GM23338 (cell line): ENCODE data around the gene MICAL1. TPM values are rescaled to one million over a fixed set of nuclear protein-coding genes. Genes with fewer than 3 reads are reported as not detected.

Experiments used
- ATAC-seq: fragments of 200-7000 bp; cut with Tn5 transposase; 3 replicates; pipeline ENCODE4 v1.9.1; 2020
- DNase-seq: peaks from one replicate; pipeline ENCODE4 v3.0.0-alpha.2; 2015; ENCODE audit warnings: low spot score
- H2AFZ ChIP-seq: fragments of 200-600 bp; sonication (generic); 2 replicates; pipeline ENCODE4 v1.8.0; 2016; ENCODE audit warnings: antibody characterized with exemption, mild to moderate bottlenecking, moderate library complexity
- H3F3A ChIP-seq: fragments of 200-600 bp; sonication (generic); replicated peaks from 2 replicates; pipeline ENCODE4 v1.8.0; 2017; ENCODE audit warnings: antibody characterized with exemption, mixed run types, low read depth
- H3K27ac ChIP-seq: fragments of 200-600 bp; sonication (generic); 2 replicates; pipeline ENCODE4 v1.6.1; 2016; ENCODE audit warnings: low read depth
- H3K27me3 ChIP-seq: fragments of 200-600 bp; sonication (generic); 2 replicates; pipeline ENCODE4 v1.8.0; 2016; ENCODE audit warnings: mild to moderate bottlenecking, mixed run types, moderate library complexity; ENCODE audit not compliant: insufficient read depth
- H3K36me3 ChIP-seq: fragments of 200-600 bp; sonication (generic); 2 replicates; pipeline ENCODE4 v1.8.0; 2016; ENCODE audit warnings: mild to moderate bottlenecking; ENCODE audit not compliant: insufficient read depth
- H3K4me1 ChIP-seq: fragments of 200-600 bp; sonication (generic); 2 replicates; pipeline ENCODE4 v1.8.0; 2016; ENCODE audit warnings: mild to moderate bottlenecking, moderate library complexity; ENCODE audit not compliant: insufficient read depth
- H3K4me2 ChIP-seq: fragments of 200-600 bp; sonication (generic); 2 replicates; pipeline ENCODE4 v1.7.1; 2017; ENCODE audit warnings: mixed run types
- H3K4me3 ChIP-seq: fragments of 200-600 bp; sonication (generic); 2 replicates; pipeline ENCODE4 v1.6.1; 2016; ENCODE audit warnings: mixed run types
- H3K79me2 ChIP-seq: fragments of 200-600 bp; sonication (generic); replicated peaks from 2 replicates; pipeline ENCODE4 v1.8.0; 2017; ENCODE audit warnings: mild to moderate bottlenecking; ENCODE audit not compliant: insufficient read depth
- H3K9me2 ChIP-seq: fragments of 200-600 bp; sonication (generic); 2 replicates; pipeline ENCODE4 v1.8.0; 2017; ENCODE audit not compliant: insufficient read depth
- H4K20me1 ChIP-seq: fragments of 200-600 bp; sonication (generic); replicated peaks from 2 replicates; pipeline ENCODE4 v1.8.0; 2017; ENCODE audit warnings: mild to moderate bottlenecking; ENCODE audit not compliant: insufficient read depth
- H3K27ac Mint-ChIP-seq: 2 replicates; pipeline ENCODE4 v1.8.0; 2020; ENCODE audit warnings: inconsistent platforms, mild to moderate bottlenecking, moderate library complexity, mixed read lengths
- H3K27me3 Mint-ChIP-seq: 3 replicates; pipeline ENCODE4 v1.8.0; 2022; ENCODE audit warnings: low read depth, mild to moderate bottlenecking, moderate library complexity, mixed read lengths, inconsistent platforms; ENCODE audit not compliant: insufficient read depth, poor library complexity
- H3K36me3 Mint-ChIP-seq: 3 replicates; pipeline ENCODE4 v1.8.0; 2021; ENCODE audit warnings: low read depth, mild to moderate bottlenecking, inconsistent platforms, moderate library complexity, mixed read lengths
- H3K4me1 Mint-ChIP-seq: 3 replicates; pipeline ENCODE4 v1.8.0; 2020; ENCODE audit warnings: mild to moderate bottlenecking, inconsistent platforms, mixed read lengths
- H3K4me3 Mint-ChIP-seq: 3 replicates; pipeline ENCODE4 v1.8.0; 2021; ENCODE audit warnings: moderate library complexity, mild to moderate bottlenecking, inconsistent platforms, mixed read lengths
- H3K9me3 Mint-ChIP-seq: 3 replicates; pipeline ENCODE4 v1.8.0; 2020; ENCODE audit warnings: moderate library complexity, mild to moderate bottlenecking, inconsistent platforms, mixed read lengths
- JUNB ChIP-seq: IDR thresholded peaks from one replicate; pipeline ENCODE4 v1.6.1; 2016; ENCODE audit warnings: antibody characterized with exemption; ENCODE audit not compliant: unreplicated experiment
- POLR2AphosphoS5 ChIP-seq: IDR thresholded peaks from 2 replicates; pipeline ENCODE4 v1.6.1; 2016; ENCODE audit warnings: antibody characterized with exemption, low read depth
- STAT1 ChIP-seq: IDR thresholded peaks from one replicate; pipeline ENCODE4 v1.6.1; 2016; ENCODE audit warnings: antibody characterized with exemption; ENCODE audit not compliant: unreplicated experiment
- ZNF114 ChIP-seq: fragments of 250-450 bp; sonication (Bioruptor Pico); IDR thresholded peaks from 2 replicates; pipeline ENCODE4 v1.5.0; 2020; ENCODE audit warnings: mild to moderate bottlenecking, moderate library complexity
- polyA plus RNA-seq: library from polyadenylated mRNA; unstranded; fragments of >200 nt; fragmentation: Nextera tagmentation; extraction: Ambion mirVana; gene quantifications from 2 replicates; pipeline ENCODE4 v1.2.1, GENCODE V29; 2016
- total RNA-seq: library from RNA; depleted of rRNA; stranded (reverse); fragments of >200 nt; shearing (Covaris generic); gene quantifications from 2 replicates; pipeline ENCODE4 v1.2.3, GENCODE V29; 2014
- TF ChIP-seq, protein P1 (sequence below): fragments of 250-450 bp; sonication (Bioruptor Pico); IDR thresholded peaks from 2 replicates; pipeline ENCODE4 v1.5.0; 2020; ENCODE audit warnings: mild to moderate bottlenecking, moderate library complexity
- TF ChIP-seq, protein P2 (sequence below), 2 experiments: fragments of 200-600 bp in 1 of 2; sonication (generic) in 1 of 2; conservative IDR thresholded peaks; 2 replicates each; pipeline versions ENCODE4 v1.5.1 to v1.6.1; 2016 to 2017; ENCODE audit warnings: antibody characterized with exemption in 2 of 2, low read depth in 2 of 2, mild to moderate bottlenecking in 2 of 2, moderate library complexity in 1 of 2

Gene MICAL1
- total and polyA plus RNA-seq, 2 experiments from 2014 or later: 27.8 to 77.8 TPM

DNA sequence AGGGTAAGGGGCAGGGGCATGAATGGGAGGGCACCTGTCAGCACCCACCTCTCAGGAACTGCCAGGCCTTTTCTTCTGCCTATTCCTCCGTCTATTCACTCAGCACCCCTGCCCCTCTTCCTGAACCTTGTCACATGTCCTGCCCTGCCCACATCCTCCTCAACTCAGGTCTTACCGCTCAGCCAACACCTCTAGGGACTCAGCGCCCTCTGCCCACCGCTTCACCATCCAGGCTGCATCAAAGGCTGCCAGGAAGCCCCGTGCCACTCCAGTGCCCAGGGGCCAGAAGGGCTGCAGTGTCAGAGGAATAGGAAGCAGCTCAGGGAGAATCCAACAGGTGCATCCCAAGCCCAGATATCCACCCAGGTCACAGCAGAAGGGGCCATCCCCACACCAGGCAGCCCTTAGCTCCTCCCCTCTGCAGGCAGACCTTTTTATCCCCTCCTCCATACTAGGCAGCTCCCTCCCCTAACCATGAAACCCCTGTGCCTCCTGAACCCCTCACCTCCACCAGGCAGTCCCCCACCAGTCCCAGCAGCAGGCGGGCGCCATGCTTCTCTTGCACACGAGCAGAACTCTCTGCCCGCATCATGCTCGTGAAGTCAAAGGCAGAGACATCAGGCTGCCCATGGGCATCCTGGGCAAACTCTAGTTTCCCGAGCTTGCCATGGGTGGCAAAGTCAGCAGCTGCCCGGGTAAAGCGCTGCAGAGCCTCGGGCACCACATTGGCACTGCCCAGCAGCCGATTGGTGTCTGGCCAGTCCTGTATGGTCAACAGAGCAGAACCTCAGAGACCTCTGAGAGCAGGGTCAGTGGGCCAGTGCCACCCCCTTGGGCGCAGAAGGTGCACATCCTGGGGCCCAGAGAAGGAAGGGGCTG lies 5.5 kb downstream of the MICAL1 start:
- H3K4me1 ChIP-seq: peaks cover 9% of the 10 kb centered on the region; the same call in 1 of the 2 replicates
- no peaks in the 10 kb centered on the region for H3K79me2 ChIP-seq
- H3K9me3 Mint-ChIP-seq: no peaks in the 10 kb centered on the region
- peaks cover 14% of the 10 kb centered on the region for H3K36me3 Mint-ChIP-seq
- no peaks in the 10 kb centered on the region for H3F3A ChIP-seq
- H4K20me1 ChIP-seq: peaks cover 4% of the 10 kb centered on the region
- DNase-seq (no peak), ATAC-seq (no peak)
- H2AFZ ChIP-seq: no peak overlapping the region
- H3K27ac Mint-ChIP-seq: no peak overlapping the region; the same call in 1 of the 2 replicates
- no peak overlapping the region for H3K4me2 ChIP-seq
- H3K4me1 Mint-ChIP-seq: peaks cover 16% of the 10 kb centered on the region
- no peak overlapping the region for H3K27ac ChIP-seq
- H3K4me3 Mint-ChIP-seq: no peak overlapping the region
- peaks cover 23% of the 10 kb centered on the region for H3K27me3 Mint-ChIP-seq
- no peaks in the 10 kb centered on the region; the same call in 1 of the 2 replicates for H3K27me3 ChIP-seq
- peaks cover 3% of the 10 kb centered on the region; the same call in 1 of the 2 replicates for H3K36me3 ChIP-seq
- H3K9me2 ChIP-seq: no peaks in the 10 kb centered on the region
- H3K4me3 ChIP-seq: no peak overlapping the region
- no peak for TF ChIP-seq JUNB
- TF ChIP-seq, protein P1, sequence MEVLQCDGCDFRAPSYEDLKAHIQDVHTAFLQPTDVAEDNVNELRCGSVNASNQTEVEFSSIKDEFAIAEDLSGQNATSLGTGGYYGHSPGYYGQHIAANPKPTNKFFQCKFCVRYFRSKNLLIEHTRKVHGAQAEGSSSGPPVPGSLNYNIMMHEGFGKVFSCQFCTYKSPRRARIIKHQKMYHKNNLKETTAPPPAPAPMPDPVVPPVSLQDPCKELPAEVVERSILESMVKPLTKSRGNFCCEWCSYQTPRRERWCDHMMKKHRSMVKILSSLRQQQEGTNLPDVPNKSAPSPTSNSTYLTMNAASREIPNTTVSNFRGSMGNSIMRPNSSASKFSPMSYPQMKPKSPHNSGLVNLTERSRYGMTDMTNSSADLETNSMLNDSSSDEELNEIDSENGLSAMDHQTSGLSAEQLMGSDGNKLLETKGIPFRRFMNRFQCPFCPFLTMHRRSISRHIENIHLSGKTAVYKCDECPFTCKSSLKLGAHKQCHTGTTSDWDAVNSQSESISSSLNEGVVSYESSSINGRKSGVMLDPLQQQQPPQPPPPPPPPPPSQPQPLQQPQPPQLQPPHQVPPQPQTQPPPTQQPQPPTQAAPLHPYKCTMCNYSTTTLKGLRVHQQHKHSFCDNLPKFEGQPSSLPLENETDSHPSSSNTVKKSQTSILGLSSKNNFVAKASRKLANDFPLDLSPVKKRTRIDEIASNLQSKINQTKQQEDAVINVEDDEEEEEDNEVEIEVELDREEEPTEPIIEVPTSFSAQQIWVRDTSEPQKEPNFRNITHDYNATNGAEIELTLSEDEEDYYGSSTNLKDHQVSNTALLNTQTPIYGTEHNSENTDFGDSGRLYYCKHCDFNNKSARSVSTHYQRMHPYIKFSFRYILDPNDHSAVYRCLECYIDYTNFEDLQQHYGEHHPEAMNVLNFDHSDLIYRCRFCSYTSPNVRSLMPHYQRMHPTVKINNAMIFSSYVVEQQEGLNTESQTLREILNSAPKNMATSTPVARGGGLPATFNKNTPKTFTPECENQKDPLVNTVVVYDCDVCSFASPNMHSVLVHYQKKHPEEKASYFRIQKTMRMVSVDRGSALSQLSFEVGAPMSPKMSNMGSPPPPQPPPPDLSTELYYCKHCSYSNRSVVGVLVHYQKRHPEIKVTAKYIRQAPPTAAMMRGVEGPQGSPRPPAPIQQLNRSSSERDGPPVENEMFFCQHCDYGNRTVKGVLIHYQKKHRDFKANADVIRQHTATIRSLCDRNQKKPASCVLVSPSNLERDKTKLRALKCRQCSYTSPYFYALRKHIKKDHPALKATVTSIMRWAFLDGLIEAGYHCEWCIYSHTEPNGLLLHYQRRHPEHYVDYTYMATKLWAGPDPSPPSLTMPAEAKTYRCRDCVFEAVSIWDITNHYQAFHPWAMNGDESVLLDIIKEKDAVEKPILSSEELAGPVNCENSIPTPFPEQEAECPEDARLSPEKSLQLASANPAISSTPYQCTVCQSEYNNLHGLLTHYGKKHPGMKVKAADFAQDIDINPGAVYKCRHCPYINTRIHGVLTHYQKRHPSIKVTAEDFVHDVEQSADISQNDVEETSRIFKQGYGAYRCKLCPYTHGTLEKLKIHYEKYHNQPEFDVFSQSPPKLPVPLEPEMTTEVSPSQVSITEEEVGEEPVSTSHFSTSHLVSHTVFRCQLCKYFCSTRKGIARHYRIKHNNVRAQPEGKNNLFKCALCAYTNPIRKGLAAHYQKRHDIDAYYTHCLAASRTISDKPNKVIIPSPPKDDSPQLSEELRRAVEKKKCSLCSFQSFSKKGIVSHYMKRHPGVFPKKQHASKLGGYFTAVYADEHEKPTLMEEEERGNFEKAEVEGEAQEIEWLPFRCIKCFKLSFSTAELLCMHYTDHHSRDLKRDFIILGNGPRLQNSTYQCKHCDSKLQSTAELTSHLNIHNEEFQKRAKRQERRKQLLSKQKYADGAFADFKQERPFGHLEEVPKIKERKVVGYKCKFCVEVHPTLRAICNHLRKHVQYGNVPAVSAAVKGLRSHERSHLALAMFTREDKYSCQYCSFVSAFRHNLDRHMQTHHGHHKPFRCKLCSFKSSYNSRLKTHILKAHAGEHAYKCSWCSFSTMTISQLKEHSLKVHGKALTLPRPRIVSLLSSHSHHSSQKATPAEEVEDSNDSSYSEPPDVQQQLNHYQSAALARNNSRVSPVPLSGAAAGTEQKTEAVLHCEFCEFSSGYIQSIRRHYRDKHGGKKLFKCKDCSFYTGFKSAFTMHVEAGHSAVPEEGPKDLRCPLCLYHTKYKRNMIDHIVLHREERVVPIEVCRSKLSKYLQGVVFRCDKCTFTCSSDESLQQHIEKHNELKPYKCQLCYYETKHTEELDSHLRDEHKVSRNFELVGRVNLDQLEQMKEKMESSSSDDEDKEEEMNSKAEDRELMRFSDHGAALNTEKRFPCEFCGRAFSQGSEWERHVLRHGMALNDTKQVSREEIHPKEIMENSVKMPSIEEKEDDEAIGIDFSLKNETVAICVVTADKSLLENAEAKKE (CRISPR knock-in tag): no peak

DNA sequence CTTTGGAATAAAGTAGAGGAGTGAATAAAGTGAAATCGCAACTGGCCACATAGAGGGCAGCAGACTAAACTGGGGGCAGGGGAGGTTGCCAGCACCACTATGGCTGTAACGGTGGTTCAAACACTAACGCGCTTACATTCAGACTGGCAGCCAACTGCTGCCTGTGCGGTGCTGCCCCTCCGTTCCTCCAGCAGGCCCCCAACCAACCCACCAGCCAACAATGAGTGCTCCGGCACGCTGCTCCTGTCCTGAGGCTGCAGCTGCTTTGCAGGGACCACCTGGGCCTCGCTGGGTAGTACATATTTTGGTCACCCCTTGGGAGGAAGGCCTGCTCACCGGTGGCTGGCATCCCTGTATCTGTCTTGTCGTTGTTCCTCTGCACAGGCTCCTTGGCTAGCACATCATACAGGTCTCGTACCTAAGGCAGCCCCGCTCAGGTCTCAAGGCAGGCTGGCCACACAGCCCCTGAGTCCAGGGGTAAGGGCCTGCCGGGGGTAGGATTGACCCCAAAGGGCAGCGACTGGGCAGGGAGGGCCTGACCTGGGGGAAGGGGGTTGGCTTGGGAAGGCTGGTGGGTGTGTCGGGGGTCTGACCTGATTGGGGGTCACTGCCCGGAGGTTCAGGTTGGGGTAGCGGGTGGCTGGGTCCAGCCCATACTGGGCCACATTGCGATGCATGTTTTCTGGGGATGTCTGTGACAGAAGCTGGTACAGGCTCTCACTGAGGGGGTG lies 6.3 kb downstream of the MICAL1 start:
- H3K4me1 Mint-ChIP-seq: peaks cover 11% of the 10 kb centered on the region
- H3K36me3 ChIP-seq: peaks cover 3% of the 10 kb centered on the region; the same call in 1 of the 2 replicates
- no peaks in the 10 kb centered on the region for H3K9me3 Mint-ChIP-seq
- H3K27me3 Mint-ChIP-seq: peaks cover 18% of the 10 kb centered on the region
- H3K27me3 ChIP-seq: no peaks in the 10 kb centered on the region
- H3K9me2 ChIP-seq: no peaks in the 10 kb centered on the region
- no peak for DNase-seq
- no peak overlapping the region for H3K4me3 Mint-ChIP-seq
- H2AFZ ChIP-seq: no peak overlapping the region
- TF ChIP-seq POLR2AphosphoS5 (no peak), STAT1 (no peak), ZNF114 (CRISPR knock-in tag) (no peak)
- TF ChIP-seq, protein P2, sequence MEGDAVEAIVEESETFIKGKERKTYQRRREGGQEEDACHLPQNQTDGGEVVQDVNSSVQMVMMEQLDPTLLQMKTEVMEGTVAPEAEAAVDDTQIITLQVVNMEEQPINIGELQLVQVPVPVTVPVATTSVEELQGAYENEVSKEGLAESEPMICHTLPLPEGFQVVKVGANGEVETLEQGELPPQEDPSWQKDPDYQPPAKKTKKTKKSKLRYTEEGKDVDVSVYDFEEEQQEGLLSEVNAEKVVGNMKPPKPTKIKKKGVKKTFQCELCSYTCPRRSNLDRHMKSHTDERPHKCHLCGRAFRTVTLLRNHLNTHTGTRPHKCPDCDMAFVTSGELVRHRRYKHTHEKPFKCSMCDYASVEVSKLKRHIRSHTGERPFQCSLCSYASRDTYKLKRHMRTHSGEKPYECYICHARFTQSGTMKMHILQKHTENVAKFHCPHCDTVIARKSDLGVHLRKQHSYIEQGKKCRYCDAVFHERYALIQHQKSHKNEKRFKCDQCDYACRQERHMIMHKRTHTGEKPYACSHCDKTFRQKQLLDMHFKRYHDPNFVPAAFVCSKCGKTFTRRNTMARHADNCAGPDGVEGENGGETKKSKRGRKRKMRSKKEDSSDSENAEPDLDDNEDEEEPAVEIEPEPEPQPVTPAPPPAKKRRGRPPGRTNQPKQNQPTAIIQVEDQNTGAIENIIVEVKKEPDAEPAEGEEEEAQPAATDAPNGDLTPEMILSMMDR (conservative IDR thresholded peaks at IDR 0.05; ENCODE audit: low read depth in 2 of 2): no peak
- no peak overlapping the region for H3K4me2 ChIP-seq
- H3F3A ChIP-seq: no peaks in the 10 kb centered on the region
- H3K27ac ChIP-seq: no peak overlapping the region
- H3K4me1 ChIP-seq: peaks cover 4% of the 10 kb centered on the region; the same call in 1 of the 2 replicates
- peaks cover 4% of the 10 kb centered on the region for H4K20me1 ChIP-seq
- ATAC-seq: no peak
- peaks cover 19% of the 10 kb centered on the region for H3K36me3 Mint-ChIP-seq
- no peak overlapping the region for H3K27ac Mint-ChIP-seq
- H3K79me2 ChIP-seq: no peaks in the 10 kb centered on the region
- no peak overlapping the region for H3K4me3 ChIP-seq
